ENCODE data around the gene ILDR1. TPM values are rescaled to one million over a fixed set of nuclear protein-coding genes. Genes with fewer than 3 reads are reported as not detected.
A peak's percentile ranks its signal among the peaks of the same experiment; 100 is the strongest.
"Not testable (repeated sequence)": the region's sequence is repeated elsewhere in the genome, so short reads cannot be mapped to it uniquely, and the experiment has no call there.

ILDR1 gene
- total RNA-seq, 1 donor from 2014 or later: 4.1 TPM

DNA sequence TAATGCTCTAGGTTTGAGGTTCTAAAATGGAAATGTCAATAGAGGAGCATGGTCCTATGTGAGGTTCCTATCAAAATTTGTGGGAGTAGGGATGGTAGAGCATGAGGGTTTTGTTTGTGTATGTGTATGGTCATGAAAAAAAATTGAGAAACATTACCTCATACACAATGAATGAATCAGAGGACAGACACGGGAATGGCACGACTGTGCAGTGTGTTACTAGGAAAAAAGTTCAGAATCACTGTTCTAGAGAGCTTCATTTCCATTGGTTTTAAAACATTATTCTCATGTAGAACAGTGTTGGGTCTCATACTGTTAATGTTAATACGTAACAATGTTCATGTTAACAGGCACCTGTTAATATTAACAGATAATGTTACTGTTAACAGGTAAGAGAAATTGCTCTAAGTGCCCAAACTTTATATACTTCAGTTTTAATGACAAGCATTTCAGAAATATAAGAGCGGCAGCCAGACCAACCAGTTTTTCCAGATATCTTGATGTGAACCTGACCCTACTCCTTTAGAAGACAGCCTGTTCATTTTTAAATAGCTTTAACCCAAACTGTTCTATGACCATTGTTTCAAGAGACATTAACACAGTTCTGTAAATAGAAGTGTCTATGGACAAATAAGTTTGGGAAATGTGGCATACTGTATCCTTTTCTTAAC is 79.8 kb downstream of the ILDR1 start:
- Mint-ChIP-seq H3K27me3 (ENCODE audit: low read depth) (no peaks in the 10 kb centered on the region), H3K4me1 (peaks cover 33% of the 10 kb centered on the region), H3K4me3 (peak overlapping the region; percentile 20), H3K36me3 (peaks cover 7% of the 10 kb centered on the region), H3K27ac (peak overlapping the region; percentile 85), H3K9me3 (no peaks in the 10 kb centered on the region)
- TF ChIP-seq CTCF (IDR thresholded peaks at IDR 0.05; ENCODE audit: unreplicated experiment): no peak
- DNase-seq (ENCODE audit: low spot score in 2 of 2, unreplicated experiment in 2 of 2): no peak

- H3K27ac Mint-ChIP-seq: peak overlapping the region; percentile 85
- H3K36me3 Mint-ChIP-seq: peaks cover 7% of the 10 kb centered on the region
- no peak for DNase-seq (ENCODE audit: low spot score in 2 of 2, unreplicated experiment in 2 of 2)
- H3K4me1 Mint-ChIP-seq: peaks cover 33% of the 10 kb centered on the region
- no peaks in the 10 kb centered on the region for H3K9me3 Mint-ChIP-seq
- no peaks in the 10 kb centered on the region for H3K27me3 Mint-ChIP-seq (ENCODE audit: low read depth)
- TF ChIP-seq CTCF (IDR thresholded peaks at IDR 0.05; ENCODE audit: unreplicated experiment): no peak
- no peak overlapping the region for H3K4me3 Mint-ChIP-seq
These were observed 80.5 kb downstream of the ILDR1 start for GRCh38 chr3:121941592-121941991.

DNA sequence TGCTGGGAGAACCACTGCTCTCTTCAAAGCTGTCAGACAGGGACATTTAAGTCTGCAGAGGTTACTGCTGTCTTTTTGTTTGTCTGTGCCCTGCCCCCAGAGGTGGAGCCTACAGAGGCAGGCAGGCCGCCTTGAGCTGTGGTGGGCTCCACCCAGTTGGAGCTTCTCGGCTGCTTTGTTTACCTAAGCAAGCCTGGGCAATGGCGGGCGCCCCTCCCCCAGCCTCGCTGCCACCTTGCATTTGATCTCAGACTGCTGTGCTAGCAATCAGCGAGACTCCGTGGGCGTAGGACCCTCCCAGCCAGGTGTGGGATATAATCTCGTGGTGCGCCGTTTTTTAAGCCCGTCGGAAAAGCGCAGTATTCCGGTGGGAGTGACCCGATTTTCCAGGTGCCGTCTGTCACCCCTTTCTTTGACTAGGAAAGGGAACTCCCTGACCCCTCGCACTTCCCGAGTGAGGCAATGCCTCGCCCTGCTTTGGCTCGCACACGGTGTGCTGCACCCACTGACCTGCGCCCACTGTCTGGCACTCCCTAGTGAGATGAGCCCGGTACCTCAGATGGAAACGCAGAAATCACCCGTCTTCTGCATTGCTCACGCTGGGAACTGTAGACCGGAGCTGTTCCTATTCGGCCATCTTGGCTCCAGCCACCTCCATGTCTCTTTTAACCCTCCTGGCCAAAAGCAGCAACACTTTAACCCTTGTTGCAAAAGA is 83.7 kb downstream of the ILDR1 start:
- H3K27me3 Mint-ChIP-seq (ENCODE audit: low read depth); H3K36me3 Mint-ChIP-seq; H3K27ac Mint-ChIP-seq; DNase-seq (ENCODE audit: low spot score in 2 of 2, unreplicated experiment in 2 of 2); H3K9me3 Mint-ChIP-seq; H3K4me3 Mint-ChIP-seq: not testable (repeated sequence)
- H3K4me1 Mint-ChIP-seq: peaks cover 32% of the 10 kb centered on the region

Other genes starting within 250 kb of the ILDR1 start
- gene IQCB1, start 187.2 kb downstream of the ILDR1 start, total RNA-seq: 34.1 to 39.8 TPM (median 38.8 TPM) in 3 replicates
- gene EAF2, start 187.0 kb downstream of the ILDR1 start, total RNA-seq: 4.1 to 5.5 TPM (median 5.3 TPM) in 3 replicates
- 3.4 to 5.4 TPM (median 4.8 TPM) in 3 replicates for gene SLC15A2, start 127.8 kb downstream of the ILDR1 start, total RNA-seq
- gene CD86, start 33.1 kb upstream of the ILDR1 start, total RNA-seq: 0.33 to 0.47 TPM (median 0.34 TPM) in 3 replicates
- 0.02 TPM in 2 of 3 replicates, not detected in the other for gene CASR, start 161.4 kb upstream of the ILDR1 start, total RNA-seq

All from mesothelial cell of epicardium (in vitro differentiated cells).